ENCODE data around the gene CTNNA3. TPM values are rescaled to one million over a fixed set of nuclear protein-coding genes. Genes with fewer than 3 reads are reported as not detected.

CTNNA3 gene
- total and polyA plus RNA-seq, 4 donors = 0.16 to 2.4 (median 1.4) TPM

DNA sequence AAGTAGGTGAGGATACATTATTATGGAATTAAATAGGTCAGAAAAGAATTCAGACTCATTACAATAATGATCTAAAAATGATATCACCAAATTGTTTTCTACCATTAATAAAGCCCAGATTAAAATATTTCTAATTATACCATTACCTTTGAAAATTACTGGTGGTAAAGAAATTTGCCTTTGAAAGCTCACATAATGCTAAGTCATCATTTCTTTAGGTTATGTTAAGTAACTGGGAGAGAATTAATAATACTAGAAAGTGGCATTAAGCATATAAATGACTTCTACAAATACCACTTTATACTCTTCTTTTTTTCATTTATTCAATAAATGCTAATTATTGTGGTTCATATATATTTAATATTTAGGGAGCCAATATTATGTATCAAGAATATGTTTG, 1411.4 kb downstream of the CTNNA3 start:
- no peak overlapping the region for H3K9ac ChIP-seq (ENCODE audit: low read depth in 1 of 2, low read length in 2 of 2)

DNA sequence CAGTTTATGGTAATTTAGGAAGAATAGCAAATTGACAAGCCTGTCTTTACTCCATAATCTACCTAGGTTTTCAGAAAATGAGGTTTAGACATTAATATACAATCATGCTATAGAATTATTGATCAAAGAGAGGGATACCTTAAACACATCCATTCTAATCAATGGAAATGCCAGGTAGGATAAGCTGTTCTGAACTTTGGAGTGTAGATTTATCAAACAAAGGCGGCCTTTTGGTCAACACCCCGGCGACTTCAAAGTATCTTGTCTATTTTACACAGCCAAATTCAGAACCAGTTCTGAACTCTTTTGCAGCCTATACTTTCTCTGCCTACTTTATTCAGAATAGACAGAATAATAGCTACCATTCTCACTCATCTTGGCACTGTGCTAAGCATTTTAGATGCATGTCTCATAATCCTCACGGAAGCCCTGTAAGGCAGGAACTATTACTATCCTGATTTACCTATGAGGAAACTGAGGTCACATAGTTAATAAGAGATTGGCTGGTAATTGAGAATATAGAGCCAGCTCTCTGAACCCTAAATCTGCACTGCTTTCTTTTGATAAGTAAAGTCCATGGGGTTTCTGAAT, 1412.0 kb downstream of the CTNNA3 start:
- Histone ChIP-seq H3K4me3 (ENCODE audit: low read depth in 1 of 3, low read length in 3 of 3) (no peak overlapping the region), H3K27me3 (ENCODE audit: control insufficient read depth in 4 of 4, insufficient read depth in 4 of 4, low read length in 3 of 4) (no peaks in the 10 kb centered on the region), H3K4me1 (ENCODE audit: control insufficient read depth in 4 of 4, insufficient read depth in 4 of 4, low read length in 3 of 4) (peaks cover 3 to 19% (median 10%) of the 10 kb centered on the region in 4 donors), H3K9me3 (ENCODE audit: control insufficient read depth in 4 of 4, low read length in 3 of 4) (no peaks in the 10 kb centered on the region), H3K9ac (ENCODE audit: low read depth in 1 of 2, low read length in 2 of 2) (no peak overlapping the region), H3K36me3 (ENCODE audit: control insufficient read depth in 4 of 4, insufficient read depth in 3 of 4, low read depth in 1 of 4, low read length in 3 of 4) (no peaks in the 10 kb centered on the region), H3K27ac (ENCODE audit: low read depth in 1 of 2, low read length in 2 of 2) (no peak overlapping the region)
- 32% methylated on average over 4 of the region's 4 CpGs for WGBS
- DNase-seq (ENCODE audit: low spot score) = no peak
- TF ChIP-seq FOXA1 (IDR thresholded peaks at IDR 0.05) (peak; percentile 47), EGR1 (IDR thresholded peaks at IDR 0.05; ENCODE audit: low read depth in 2 of 2) (no peak), TAF1 (conservative IDR thresholded peaks at IDR 0.05) (no peak), RAD21 (IDR thresholded peaks at IDR 0.05) (peak in 1 of 2 donors; percentile 20), GABPA (IDR thresholded peaks at IDR 0.05 in 1 of 2, conservative IDR thresholded peaks at IDR 0.05 in 1 of 2) (no peak), JUND (IDR thresholded peaks at IDR 0.05) (peak; percentile 43 to 65), NR2F2 (IDR thresholded peaks at IDR 0.05) (no peak), FOXA2 (IDR thresholded peaks at IDR 0.05) (peak; percentile 70), HNF4A (conservative IDR thresholded peaks at IDR 0.05) (peak; percentile 92 to 94), HNF4G (IDR thresholded peaks at IDR 0.05) (peak; percentile 70), RXRA (IDR thresholded peaks at IDR 0.05) (peak; percentile 36 to 45)
- TF ChIP-seq, protein P1, sequence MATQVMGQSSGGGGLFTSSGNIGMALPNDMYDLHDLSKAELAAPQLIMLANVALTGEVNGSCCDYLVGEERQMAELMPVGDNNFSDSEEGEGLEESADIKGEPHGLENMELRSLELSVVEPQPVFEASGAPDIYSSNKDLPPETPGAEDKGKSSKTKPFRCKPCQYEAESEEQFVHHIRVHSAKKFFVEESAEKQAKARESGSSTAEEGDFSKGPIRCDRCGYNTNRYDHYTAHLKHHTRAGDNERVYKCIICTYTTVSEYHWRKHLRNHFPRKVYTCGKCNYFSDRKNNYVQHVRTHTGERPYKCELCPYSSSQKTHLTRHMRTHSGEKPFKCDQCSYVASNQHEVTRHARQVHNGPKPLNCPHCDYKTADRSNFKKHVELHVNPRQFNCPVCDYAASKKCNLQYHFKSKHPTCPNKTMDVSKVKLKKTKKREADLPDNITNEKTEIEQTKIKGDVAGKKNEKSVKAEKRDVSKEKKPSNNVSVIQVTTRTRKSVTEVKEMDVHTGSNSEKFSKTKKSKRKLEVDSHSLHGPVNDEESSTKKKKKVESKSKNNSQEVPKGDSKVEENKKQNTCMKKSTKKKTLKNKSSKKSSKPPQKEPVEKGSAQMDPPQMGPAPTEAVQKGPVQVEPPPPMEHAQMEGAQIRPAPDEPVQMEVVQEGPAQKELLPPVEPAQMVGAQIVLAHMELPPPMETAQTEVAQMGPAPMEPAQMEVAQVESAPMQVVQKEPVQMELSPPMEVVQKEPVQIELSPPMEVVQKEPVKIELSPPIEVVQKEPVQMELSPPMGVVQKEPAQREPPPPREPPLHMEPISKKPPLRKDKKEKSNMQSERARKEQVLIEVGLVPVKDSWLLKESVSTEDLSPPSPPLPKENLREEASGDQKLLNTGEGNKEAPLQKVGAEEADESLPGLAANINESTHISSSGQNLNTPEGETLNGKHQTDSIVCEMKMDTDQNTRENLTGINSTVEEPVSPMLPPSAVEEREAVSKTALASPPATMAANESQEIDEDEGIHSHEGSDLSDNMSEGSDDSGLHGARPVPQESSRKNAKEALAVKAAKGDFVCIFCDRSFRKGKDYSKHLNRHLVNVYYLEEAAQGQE (IDR thresholded peaks at IDR 0.05) = peak; percentile 71
- TF ChIP-seq, protein P2, sequence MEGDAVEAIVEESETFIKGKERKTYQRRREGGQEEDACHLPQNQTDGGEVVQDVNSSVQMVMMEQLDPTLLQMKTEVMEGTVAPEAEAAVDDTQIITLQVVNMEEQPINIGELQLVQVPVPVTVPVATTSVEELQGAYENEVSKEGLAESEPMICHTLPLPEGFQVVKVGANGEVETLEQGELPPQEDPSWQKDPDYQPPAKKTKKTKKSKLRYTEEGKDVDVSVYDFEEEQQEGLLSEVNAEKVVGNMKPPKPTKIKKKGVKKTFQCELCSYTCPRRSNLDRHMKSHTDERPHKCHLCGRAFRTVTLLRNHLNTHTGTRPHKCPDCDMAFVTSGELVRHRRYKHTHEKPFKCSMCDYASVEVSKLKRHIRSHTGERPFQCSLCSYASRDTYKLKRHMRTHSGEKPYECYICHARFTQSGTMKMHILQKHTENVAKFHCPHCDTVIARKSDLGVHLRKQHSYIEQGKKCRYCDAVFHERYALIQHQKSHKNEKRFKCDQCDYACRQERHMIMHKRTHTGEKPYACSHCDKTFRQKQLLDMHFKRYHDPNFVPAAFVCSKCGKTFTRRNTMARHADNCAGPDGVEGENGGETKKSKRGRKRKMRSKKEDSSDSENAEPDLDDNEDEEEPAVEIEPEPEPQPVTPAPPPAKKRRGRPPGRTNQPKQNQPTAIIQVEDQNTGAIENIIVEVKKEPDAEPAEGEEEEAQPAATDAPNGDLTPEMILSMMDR (IDR thresholded peaks at IDR 0.05; ENCODE audit: low read depth, low read length, missing input control) = no peak

More for the DNA sequence above, 1411.4 kb downstream of the CTNNA3 start:
- H3K36me3 ChIP-seq (ENCODE audit: control insufficient read depth in 4 of 4, insufficient read depth in 3 of 4, low read depth in 1 of 4, low read length in 3 of 4) = no peaks in the 10 kb centered on the region
- H3K4me3 ChIP-seq (ENCODE audit: low read depth in 1 of 3, low read length in 3 of 3) = no peak overlapping the region
- no peak for DNase-seq (ENCODE audit: low spot score)
- peaks cover 3 to 19% (median 10%) of the 10 kb centered on the region in 4 donors for H3K4me1 ChIP-seq (ENCODE audit: control insufficient read depth in 4 of 4, insufficient read depth in 4 of 4, low read length in 3 of 4)
- H3K27me3 ChIP-seq (ENCODE audit: control insufficient read depth in 4 of 4, insufficient read depth in 4 of 4, low read length in 3 of 4) = no peaks in the 10 kb centered on the region
- TF ChIP-seq NR2F2 (IDR thresholded peaks at IDR 0.05) (no peak), FOXA2 (IDR thresholded peaks at IDR 0.05) (no peak), HNF4A (conservative IDR thresholded peaks at IDR 0.05) (no peak), GABPA (IDR thresholded peaks at IDR 0.05 in 1 of 2, conservative IDR thresholded peaks at IDR 0.05 in 1 of 2) (no peak), HNF4G (IDR thresholded peaks at IDR 0.05) (no peak), RAD21 (IDR thresholded peaks at IDR 0.05) (no peak), JUND (IDR thresholded peaks at IDR 0.05) (no peak), EGR1 (IDR thresholded peaks at IDR 0.05; ENCODE audit: low read depth in 2 of 2) (no peak)
- TF ChIP-seq, protein P3, sequence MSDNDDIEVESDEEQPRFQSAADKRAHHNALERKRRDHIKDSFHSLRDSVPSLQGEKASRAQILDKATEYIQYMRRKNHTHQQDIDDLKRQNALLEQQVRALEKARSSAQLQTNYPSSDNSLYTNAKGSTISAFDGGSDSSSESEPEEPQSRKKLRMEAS (IDR thresholded peaks at IDR 0.05) = no peak
- TF ChIP-seq, protein P4, sequence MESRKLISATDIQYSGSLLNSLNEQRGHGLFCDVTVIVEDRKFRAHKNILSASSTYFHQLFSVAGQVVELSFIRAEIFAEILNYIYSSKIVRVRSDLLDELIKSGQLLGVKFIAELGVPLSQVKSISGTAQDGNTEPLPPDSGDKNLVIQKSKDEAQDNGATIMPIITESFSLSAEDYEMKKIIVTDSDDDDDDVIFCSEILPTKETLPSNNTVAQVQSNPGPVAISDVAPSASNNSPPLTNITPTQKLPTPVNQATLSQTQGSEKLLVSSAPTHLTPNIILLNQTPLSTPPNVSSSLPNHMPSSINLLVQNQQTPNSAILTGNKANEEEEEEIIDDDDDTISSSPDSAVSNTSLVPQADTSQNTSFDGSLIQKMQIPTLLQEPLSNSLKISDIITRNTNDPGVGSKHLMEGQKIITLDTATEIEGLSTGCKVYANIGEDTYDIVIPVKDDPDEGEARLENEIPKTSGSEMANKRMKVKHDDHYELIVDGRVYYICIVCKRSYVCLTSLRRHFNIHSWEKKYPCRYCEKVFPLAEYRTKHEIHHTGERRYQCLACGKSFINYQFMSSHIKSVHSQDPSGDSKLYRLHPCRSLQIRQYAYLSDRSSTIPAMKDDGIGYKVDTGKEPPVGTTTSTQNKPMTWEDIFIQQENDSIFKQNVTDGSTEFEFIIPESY (IDR thresholded peaks at IDR 0.05) = no peak
- TF ChIP-seq, protein P1 (IDR thresholded peaks at IDR 0.05) = no peak
- TF ChIP-seq, protein P5, sequence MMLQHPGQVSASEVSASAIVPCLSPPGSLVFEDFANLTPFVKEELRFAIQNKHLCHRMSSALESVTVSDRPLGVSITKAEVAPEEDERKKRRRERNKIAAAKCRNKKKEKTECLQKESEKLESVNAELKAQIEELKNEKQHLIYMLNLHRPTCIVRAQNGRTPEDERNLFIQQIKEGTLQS (IDR thresholded peaks at IDR 0.05) = no peak
- H3K9me3 ChIP-seq (ENCODE audit: control insufficient read depth in 4 of 4, low read length in 3 of 4) = no peaks in the 10 kb centered on the region
- H3K27ac ChIP-seq (ENCODE audit: low read depth in 1 of 2, low read length in 2 of 2) = no peak overlapping the region
